Measurements from ENCODE around the gene HS6ST3. TPM values are rescaled to one million over a fixed set of nuclear protein-coding genes. Genes with fewer than 3 reads are reported as not detected.

Gene HS6ST3
- total RNA-seq, 4 donors from 2014 or later: 0.16 to 0.27 TPM; not detected in 2

- Histone ChIP-seq H3K27ac (no peak overlapping the region), H3K36me3 (no peaks in the 10 kb centered on the region), H3K4me3 (no peak overlapping the region), H3K9me3 (no peaks in the 10 kb centered on the region), H3K4me1 (no peaks in the 10 kb centered on the region), H3K27me3 (no peaks in the 10 kb centered on the region)
- intact Hi-C loops (cut with DNase I; ENCODE audit: low total_unique reads): no loop called here
- 70 to 87% methylated on average over 3 to 9 of the region's 9 CpGs for WGBS, 2 donors (ENCODE audit: low coverage in 1 of 2)
- in situ Hi-C loops (cut with MboI; ENCODE audit: low pct_ligation_motif_present in 1 of 4, low pct_unique_long_range_greater_than_20kb in 1 of 4, low sequenced_read_pairs in 3 of 4): no loop called here
- TF ChIP-seq POLR2A (IDR thresholded peaks at IDR 0.05) (no peak), POLR2AphosphoS5 (IDR thresholded peaks at IDR 0.05) (no peak), CTCF (IDR thresholded peaks at IDR 0.05) (no peak), EP300 (IDR thresholded peaks at IDR 0.05; ENCODE audit: low read depth) (no peak)
- no peak for DNase-seq
Measured at GRCh38 chr13:96851856-96852445, 762.0 kb downstream of the HS6ST3 start.

DNA sequence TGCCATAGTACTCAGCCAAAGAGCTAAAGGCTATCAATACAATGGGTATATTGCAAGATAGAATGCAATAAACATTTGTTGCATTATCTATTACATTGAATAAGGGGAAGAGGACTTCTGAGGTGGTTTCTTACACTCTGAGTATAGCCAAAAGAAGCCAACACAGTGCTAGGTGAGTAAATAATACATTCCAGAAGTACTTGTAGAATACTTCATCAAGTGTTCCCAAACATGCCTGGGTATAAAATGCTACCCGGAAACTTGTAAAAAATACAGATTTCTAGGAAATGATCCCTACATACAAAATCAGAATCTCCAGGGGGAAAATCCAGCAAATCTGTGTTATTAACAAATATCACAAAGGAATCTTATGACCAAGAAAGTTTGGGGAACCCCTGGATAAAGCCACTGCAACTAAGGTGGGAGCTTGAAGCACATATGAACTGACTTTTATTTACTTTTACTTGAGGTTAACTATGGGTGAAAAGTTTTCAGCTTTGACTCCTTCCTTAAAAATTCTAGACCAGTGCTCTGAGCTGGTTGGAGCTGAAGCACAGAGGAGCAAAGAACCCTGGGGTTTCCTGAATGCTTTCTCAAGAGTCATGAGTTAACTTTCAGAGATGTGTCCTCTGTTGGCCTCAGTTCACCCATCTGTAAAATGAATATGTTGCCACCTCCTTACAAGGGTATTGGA, 768.4 kb downstream of the HS6ST3 start:
- H3K36me3 ChIP-seq: no peaks in the 10 kb centered on the region
- no peak overlapping the region for H3K27ac ChIP-seq
- H3K4me3 ChIP-seq: no peak overlapping the region
- in situ Hi-C loops (cut with MboI; ENCODE audit: low pct_ligation_motif_present in 1 of 4, low pct_unique_long_range_greater_than_20kb in 1 of 4, low sequenced_read_pairs in 3 of 4) (no loop called here), intact Hi-C loops (cut with DNase I; ENCODE audit: low total_unique reads) (no loop called here)
- DNase-seq: no peak
- TF ChIP-seq POLR2A (IDR thresholded peaks at IDR 0.05): no peak
- no peaks in the 10 kb centered on the region for H3K27me3 ChIP-seq
- H3K4me1 ChIP-seq: no peaks in the 10 kb centered on the region
- 89 to 96% methylated on average over 1 of the region's 1 CpG for WGBS, 2 donors (ENCODE audit: low coverage in 1 of 2)
- H3K9me3 ChIP-seq: no peaks in the 10 kb centered on the region

DNA sequence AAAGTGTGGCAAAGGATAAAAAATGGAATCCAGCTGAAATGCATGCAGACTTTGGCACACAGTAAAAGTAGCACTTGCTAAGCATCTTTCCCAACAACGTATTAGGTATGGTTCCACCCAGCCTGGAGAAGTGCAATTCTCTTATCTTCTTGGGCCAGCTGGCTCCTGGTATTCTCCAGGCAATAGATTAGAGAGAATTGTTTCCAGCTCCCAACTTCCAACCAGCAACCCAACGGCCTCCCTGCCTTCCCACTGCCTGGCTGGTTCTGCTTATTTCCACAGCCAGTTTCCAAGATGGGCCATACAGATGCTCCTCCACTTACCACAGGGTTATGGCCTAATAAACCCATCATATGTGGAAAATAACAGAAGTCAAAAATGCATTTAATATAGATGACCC, 771.0 kb downstream of the HS6ST3 start:
- Histone ChIP-seq H3K36me3 (no peaks in the 10 kb centered on the region), H3K27me3 (no peaks in the 10 kb centered on the region), H3K9me3 (no peaks in the 10 kb centered on the region), H3K4me3 (no peak overlapping the region), H3K27ac (no peak overlapping the region), H3K4me1 (no peaks in the 10 kb centered on the region)
- in situ Hi-C loops (cut with MboI; ENCODE audit: low pct_ligation_motif_present in 1 of 4, low pct_unique_long_range_greater_than_20kb in 1 of 4, low sequenced_read_pairs in 3 of 4) (no loop called here), intact Hi-C loops (cut with DNase I; ENCODE audit: low total_unique reads) (no loop called here)
- DNase-seq: no peak
- no peak for TF ChIP-seq POLR2A (IDR thresholded peaks at IDR 0.05)
- TF ChIP-seq EP300 (IDR thresholded peaks at IDR 0.05; ENCODE audit: low read depth): no peak
- TF ChIP-seq CTCF (IDR thresholded peaks at IDR 0.05): no peak
- no peak for TF ChIP-seq POLR2AphosphoS5 (IDR thresholded peaks at IDR 0.05)
- WGBS, 2 donors (ENCODE audit: low coverage in 1 of 2): 43 to 52% methylated on average over 2 of the region's 2 CpGs

DNA sequence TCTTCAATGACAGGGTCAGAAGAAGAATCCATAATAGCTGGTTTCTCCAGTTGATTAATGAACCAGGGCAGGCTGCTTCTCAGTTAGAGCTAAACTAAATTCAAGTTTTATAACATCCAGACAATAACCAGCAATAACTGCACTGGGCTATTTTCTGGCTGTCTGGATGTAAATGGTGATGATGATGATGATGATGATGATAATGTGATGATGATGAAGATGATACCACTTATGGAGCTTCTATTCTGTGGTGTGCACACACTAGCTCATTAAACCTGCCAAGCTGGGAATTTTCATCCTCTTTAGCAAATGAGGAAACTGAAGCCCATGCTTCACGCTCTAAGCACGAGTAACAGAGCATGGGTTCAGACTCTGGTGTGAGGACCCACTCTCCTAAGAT, 772.2 kb downstream of the HS6ST3 start:
- 75% methylated on average over 2 of the region's 2 CpGs; no CpG with 5 or more reads in 1 of the 2 donors for WGBS, 2 donors (ENCODE audit: low coverage in 1 of 2)
- no peak for TF ChIP-seq CTCF (IDR thresholded peaks at IDR 0.05)
- no peak for TF ChIP-seq EP300 (IDR thresholded peaks at IDR 0.05; ENCODE audit: low read depth)
- no peak for TF ChIP-seq POLR2AphosphoS5 (IDR thresholded peaks at IDR 0.05)
- TF ChIP-seq POLR2A (IDR thresholded peaks at IDR 0.05): no peak
- Histone ChIP-seq H3K4me1 (no peaks in the 10 kb centered on the region), H3K27me3 (no peaks in the 10 kb centered on the region), H3K27ac (no peak overlapping the region), H3K9me3 (no peaks in the 10 kb centered on the region), H3K4me3 (no peak overlapping the region), H3K36me3 (no peaks in the 10 kb centered on the region)
- in situ Hi-C loops (cut with MboI; ENCODE audit: low pct_ligation_motif_present in 1 of 4, low pct_unique_long_range_greater_than_20kb in 1 of 4, low sequenced_read_pairs in 3 of 4): no loop called here
- no peak for DNase-seq
- intact Hi-C loops (cut with DNase I; ENCODE audit: low total_unique reads): no loop called here

All from transverse colon (tissue), 4 donors.